WI38 (cell line): ENCODE data around the gene UBAC2.

Experiments
- H3K4me3 ChIP-seq: 2 replicates; pipeline ENCODE4 v1.5.1; 2011; ENCODE audit warnings: low read depth, mild to moderate bottlenecking, control low read depth, low read length
- TF ChIP-seq, protein P1 (sequence below): IDR thresholded peaks from 2 replicates; pipeline ENCODE4 v1.5.1; 2012; ENCODE audit warnings: low read depth, mild to moderate bottlenecking, control low read depth, low read length

The UBAC2 gene

DNA sequence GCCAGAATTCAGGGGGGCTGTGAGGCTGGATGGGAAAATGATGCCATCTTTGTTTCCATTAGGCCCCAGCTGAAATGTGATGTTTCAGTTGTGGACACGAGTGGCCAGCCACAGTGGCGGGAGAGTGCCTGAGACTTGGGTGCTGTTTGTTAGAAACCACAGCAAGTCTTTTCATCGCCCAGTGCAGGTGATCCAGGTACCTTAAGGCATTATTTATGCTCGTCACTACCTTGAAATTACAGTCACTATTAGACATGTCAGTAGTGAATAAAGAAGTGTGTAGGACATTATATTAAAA lies 218.1 kb downstream of the UBAC2 start:
- TF ChIP-seq, protein P1, sequence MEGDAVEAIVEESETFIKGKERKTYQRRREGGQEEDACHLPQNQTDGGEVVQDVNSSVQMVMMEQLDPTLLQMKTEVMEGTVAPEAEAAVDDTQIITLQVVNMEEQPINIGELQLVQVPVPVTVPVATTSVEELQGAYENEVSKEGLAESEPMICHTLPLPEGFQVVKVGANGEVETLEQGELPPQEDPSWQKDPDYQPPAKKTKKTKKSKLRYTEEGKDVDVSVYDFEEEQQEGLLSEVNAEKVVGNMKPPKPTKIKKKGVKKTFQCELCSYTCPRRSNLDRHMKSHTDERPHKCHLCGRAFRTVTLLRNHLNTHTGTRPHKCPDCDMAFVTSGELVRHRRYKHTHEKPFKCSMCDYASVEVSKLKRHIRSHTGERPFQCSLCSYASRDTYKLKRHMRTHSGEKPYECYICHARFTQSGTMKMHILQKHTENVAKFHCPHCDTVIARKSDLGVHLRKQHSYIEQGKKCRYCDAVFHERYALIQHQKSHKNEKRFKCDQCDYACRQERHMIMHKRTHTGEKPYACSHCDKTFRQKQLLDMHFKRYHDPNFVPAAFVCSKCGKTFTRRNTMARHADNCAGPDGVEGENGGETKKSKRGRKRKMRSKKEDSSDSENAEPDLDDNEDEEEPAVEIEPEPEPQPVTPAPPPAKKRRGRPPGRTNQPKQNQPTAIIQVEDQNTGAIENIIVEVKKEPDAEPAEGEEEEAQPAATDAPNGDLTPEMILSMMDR, result no peak
- no peak overlapping the region for H3K4me3 ChIP-seq

- TF ChIP-seq, protein P1, result no peak
- no peak overlapping the region for H3K4me3 ChIP-seq
Observed at GRCh38 chr13:99419591-99420243, 219.1 kb downstream of the UBAC2 start.

- TF ChIP-seq, protein P1, result no peak
- H3K4me3 ChIP-seq, result no peak overlapping the region
Observed at GRCh38 chr13:99421271-99421670, 220.6 kb downstream of the UBAC2 start.

DNA sequence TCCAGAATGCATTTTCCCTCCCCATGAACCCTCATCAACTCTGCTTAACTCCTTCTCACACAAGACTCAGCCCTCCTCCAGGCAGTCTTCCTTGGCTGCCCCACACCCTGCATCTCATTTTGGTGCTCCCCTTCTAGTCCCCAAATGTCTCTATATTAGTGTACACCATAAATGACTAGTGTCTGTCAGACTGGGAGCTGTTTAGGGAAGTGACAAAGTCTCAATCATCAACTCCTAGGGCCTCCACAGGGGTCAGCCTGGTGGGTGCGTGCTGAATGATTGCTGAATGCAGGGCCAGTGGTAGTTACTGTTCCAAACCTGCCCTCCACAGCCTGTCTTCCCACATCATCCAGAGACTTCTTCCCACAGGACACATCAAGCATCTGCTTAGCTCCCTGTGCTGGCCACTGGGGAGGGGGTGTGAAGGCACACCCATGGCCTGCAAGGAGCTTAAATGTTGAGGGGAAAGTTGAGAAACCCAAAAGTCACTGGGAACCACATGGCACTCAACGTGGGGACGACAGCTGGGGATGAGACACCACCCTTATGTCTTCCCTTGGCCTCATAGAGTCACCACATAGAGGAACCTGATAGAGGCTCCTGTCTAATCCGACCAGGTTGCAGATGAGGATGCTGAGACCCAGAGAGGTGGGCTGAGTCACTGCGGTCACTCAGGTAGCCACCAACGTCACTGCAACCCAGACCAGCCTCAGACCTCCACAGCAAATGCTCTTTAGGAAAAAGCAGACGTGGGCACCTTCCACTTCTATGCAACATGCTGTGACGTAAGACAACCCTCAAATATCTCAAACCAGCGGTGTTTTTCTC lies 221.3 kb downstream of the UBAC2 start:
- no peak overlapping the region for H3K4me3 ChIP-seq
- TF ChIP-seq, protein P1, result no peak

- H3K4me3 ChIP-seq, result no peak overlapping the region
- TF ChIP-seq, protein P1, result no peak
Observed at GRCh38 chr13:99422586-99423220, 222.0 kb downstream of the UBAC2 start.

GRCh38 chr13:99425485-99426341 lies 225.1 kb downstream of the UBAC2 start:
- H3K4me3 ChIP-seq, result no peak overlapping the region
- TF ChIP-seq, protein P1, result no peak
